Stomach (tissue), 4 donors: ENCODE measurements around the gene NFRKB.

Source experiments
- POLR2A ChIP-seq, 4 donors: fragments of 450-650 bp; IDR thresholded peaks; one replicate each; pipeline ENCODE4 v1.6.1; 2016; ENCODE audit warnings: antibody characterized with exemption in 4 of 4, control low read depth in 2 of 4, mild to moderate bottlenecking in 1 of 4, moderate library complexity in 1 of 4
- POLR2AphosphoS5 ChIP-seq, 3 donors: sonication (generic); formaldehyde crosslinking; IDR thresholded peaks; one replicate each; pipeline ENCODE4 v1.6.1; 2016; ENCODE audit warnings: antibody characterized with exemption in 3 of 3
- TF ChIP-seq, protein P1 (sequence below), 7 experiments: fragments of 450-650 bp in 4 of 7; fragments of 200-600 bp in 3 of 7; sonication (generic) in 3 of 7; IDR thresholded peaks; one replicate each; pipeline ENCODE4 v1.5.1; 2016 to 2019; ENCODE audit warnings: antibody characterized with exemption in 7 of 7, control low read depth in 2 of 7, mild to moderate bottlenecking in 1 of 7

DNA sequence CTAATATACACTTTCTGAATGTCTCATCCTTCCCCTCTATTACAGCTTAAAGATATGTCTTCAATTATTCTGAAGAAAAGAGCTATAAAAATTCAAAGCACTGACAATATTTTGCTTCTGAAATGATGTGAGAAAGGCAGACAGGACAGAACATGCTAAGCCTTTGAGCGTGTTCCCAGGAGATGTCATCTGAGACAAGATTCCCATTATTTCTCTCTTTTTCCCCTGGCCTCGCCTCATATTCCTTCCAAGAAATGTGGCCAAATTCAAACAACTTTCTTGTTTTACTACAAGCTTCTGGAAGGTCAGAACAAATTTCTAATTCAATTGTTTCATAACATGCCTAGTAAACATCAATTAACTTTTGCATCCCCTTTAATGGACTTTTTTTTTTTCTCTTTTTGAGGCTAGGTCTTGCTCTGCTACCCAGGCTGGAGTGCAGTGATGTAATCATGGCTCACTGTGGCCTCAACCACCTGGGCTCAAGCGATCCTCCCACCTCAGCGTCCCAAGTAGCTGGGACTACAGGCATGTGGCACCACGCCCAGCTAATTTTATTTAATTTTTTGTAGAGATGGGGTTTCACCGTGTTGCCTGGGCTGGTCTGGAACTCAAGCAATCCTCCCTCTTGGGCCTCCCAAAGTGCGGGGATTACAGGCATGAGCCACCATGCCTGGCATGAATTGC is 37.1 kb upstream of the NFRKB start:
- no peak for TF ChIP-seq POLR2AphosphoS5 (IDR thresholded peaks at IDR 0.05)
- TF ChIP-seq POLR2A (IDR thresholded peaks at IDR 0.05): no peak
- TF ChIP-seq, protein P1, sequence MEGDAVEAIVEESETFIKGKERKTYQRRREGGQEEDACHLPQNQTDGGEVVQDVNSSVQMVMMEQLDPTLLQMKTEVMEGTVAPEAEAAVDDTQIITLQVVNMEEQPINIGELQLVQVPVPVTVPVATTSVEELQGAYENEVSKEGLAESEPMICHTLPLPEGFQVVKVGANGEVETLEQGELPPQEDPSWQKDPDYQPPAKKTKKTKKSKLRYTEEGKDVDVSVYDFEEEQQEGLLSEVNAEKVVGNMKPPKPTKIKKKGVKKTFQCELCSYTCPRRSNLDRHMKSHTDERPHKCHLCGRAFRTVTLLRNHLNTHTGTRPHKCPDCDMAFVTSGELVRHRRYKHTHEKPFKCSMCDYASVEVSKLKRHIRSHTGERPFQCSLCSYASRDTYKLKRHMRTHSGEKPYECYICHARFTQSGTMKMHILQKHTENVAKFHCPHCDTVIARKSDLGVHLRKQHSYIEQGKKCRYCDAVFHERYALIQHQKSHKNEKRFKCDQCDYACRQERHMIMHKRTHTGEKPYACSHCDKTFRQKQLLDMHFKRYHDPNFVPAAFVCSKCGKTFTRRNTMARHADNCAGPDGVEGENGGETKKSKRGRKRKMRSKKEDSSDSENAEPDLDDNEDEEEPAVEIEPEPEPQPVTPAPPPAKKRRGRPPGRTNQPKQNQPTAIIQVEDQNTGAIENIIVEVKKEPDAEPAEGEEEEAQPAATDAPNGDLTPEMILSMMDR (IDR thresholded peaks at IDR 0.05): no peak
